MM.1S (cell line): Measurements from ENCODE around the gene L1CAM.

ENCODE experiments used
- EZH2phosphoT487 ChIP-seq: fragments of 300-600 bp; sonication (generic); IDR thresholded peaks from 2 replicates; pipeline ENCODE4 v1.6.1; 2018; ENCODE audit warnings: antibody characterized with exemption, low read length
- TF ChIP-seq, protein P1 (sequence below): fragments of 300-600 bp; sonication (generic); IDR thresholded peaks from 2 replicates; pipeline ENCODE4 v1.5.1; 2016; ENCODE audit warnings: antibody characterized with exemption, low read length, mixed read lengths

DNA sequence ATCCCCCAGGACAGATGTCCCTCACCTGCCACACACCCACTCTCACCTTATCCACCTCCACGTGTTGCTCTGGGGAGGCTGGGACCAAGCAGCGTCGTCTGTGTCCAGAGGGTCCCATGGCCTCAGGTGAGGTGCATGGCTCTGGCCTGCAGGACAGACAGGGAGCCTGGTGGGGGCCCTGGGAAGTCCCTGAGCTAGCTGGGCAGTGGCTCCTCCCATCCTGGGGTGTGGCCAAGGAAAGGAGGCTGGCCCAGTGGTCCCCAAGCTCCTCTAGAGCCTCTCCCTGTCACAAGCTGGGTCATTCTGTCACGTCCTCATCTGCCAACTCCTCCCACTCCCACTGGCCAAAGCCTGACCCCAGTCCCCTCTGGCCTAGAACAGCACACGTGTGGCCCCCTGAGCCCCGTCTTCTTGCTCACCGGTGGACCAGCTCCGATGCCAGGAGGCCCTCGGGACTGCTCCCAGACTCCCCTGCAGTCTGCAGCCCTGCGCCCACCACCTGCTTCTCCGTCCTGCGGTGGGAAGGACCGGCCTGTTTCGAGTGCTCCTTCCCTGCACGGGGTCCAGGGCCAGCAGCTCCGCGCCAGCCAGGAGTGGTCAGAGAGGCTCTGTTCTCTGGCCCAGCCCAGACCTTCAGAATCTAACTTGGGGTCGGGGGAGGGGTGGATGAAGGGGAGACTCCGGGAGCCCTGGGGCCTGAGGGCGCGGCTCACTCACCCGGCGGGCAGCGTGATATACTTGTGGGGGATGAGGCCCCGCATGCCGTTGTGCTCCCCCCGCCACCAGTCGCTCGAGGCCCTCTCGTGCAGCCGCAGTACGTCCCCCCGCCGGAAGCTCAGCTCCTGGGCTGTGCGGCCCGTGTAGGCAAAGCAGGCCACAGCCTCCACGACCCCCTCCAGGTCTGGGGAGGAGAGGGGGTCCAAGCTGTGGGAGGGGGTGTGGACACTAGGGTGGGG lies 23.3 kb upstream of the L1CAM start:
- TF ChIP-seq, protein P1, sequence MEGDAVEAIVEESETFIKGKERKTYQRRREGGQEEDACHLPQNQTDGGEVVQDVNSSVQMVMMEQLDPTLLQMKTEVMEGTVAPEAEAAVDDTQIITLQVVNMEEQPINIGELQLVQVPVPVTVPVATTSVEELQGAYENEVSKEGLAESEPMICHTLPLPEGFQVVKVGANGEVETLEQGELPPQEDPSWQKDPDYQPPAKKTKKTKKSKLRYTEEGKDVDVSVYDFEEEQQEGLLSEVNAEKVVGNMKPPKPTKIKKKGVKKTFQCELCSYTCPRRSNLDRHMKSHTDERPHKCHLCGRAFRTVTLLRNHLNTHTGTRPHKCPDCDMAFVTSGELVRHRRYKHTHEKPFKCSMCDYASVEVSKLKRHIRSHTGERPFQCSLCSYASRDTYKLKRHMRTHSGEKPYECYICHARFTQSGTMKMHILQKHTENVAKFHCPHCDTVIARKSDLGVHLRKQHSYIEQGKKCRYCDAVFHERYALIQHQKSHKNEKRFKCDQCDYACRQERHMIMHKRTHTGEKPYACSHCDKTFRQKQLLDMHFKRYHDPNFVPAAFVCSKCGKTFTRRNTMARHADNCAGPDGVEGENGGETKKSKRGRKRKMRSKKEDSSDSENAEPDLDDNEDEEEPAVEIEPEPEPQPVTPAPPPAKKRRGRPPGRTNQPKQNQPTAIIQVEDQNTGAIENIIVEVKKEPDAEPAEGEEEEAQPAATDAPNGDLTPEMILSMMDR, result no peak
- TF ChIP-seq EZH2phosphoT487, result no peak
